Fibroblast of mammary gland (primary cell): Measurements from ENCODE around the gene CCT7.
A peak's percentile ranks its signal among the peaks of the same experiment; 100 is the strongest.

Experiments used
- DNase-seq: peaks from one replicate; pipeline ENCODE4 v3.0.0-alpha.2; 2010; ENCODE audit warnings: low read depth
- H3K4me3 ChIP-seq: 2 replicates; pipeline ENCODE4 v1.5.1; 2011; ENCODE audit warnings: low read depth, mild to moderate bottlenecking, low read length, moderate library complexity; ENCODE audit not compliant: control insufficient read depth
- TF ChIP-seq, protein P1 (sequence below): conservative IDR thresholded peaks from 2 replicates; pipeline ENCODE4 v1.5.1; 2011; ENCODE audit warnings: low read depth, low read length, inconsistent platforms; ENCODE audit not compliant: control insufficient read depth, insufficient read depth

Gene CCT7

DNA sequence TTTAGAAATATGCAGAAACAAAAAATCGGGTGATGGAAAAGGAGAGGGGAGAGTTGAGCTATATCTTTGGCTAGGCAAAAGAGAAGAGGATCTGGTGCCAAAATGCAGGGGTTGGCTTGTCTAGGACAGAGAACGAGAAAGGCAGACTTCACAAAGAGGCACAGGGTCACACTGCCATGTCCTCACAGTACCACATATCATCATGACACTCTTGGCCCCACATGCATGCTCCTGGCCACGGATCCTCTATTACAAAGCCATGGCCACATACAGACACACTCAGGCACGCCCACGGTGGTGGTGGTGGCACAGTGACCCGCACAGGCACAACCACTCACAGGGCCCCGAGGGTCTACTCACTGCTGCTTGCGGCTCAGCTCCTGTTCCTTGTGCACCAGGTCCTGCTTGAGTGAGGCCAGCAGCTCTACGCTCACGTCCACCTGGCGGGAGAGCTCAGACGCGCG is 34.3 kb downstream of the CCT7 start:
- no peak for DNase-seq
- TF ChIP-seq, protein P1, sequence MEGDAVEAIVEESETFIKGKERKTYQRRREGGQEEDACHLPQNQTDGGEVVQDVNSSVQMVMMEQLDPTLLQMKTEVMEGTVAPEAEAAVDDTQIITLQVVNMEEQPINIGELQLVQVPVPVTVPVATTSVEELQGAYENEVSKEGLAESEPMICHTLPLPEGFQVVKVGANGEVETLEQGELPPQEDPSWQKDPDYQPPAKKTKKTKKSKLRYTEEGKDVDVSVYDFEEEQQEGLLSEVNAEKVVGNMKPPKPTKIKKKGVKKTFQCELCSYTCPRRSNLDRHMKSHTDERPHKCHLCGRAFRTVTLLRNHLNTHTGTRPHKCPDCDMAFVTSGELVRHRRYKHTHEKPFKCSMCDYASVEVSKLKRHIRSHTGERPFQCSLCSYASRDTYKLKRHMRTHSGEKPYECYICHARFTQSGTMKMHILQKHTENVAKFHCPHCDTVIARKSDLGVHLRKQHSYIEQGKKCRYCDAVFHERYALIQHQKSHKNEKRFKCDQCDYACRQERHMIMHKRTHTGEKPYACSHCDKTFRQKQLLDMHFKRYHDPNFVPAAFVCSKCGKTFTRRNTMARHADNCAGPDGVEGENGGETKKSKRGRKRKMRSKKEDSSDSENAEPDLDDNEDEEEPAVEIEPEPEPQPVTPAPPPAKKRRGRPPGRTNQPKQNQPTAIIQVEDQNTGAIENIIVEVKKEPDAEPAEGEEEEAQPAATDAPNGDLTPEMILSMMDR, result no peak
- H3K4me3 ChIP-seq, result no peak overlapping the region

DNA sequence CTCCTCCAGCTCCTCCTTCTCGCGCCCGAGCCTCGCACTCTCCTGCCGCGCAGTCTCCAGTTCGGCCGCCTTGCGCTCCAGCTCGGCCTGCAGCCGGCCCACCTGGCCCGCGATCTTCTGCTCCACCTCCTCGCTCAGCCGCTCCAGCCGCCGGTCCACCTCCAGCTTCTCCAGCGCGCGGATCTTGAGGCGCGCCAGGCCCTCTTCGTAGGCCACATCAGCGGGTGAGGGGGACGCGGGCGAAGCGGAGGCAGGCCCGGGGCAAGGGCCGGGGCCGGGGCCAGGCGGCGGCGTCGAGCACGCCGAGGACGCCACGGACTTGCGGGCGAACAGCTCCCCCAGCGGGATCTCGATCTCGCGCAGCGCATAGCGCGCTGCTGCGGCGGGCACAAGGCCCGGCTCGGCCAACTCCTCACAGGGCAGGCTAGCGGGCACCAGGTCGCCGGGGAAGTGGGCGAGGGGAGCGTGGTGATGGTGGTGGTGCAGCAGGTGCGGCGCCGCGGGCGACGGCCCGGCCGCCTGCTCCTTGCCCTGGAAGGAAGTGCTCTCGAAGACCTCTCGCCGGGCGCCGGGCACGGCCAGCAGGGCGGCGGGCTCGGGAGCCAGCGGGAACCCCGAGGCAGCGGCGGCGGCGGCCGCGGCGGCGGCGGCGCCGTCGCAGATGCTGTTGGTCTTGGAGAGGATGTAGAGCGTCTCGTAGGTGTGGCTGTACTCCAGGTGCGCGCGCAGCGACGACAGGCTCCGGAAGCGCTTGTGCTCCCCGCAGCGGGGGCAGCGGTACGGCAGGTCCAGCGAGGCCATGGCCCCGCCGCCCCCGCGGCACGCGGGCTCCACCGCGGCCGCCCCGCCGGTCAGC is 35.0 kb downstream of the CCT7 start:
- no peak for DNase-seq
- TF ChIP-seq, protein P1, result no peak
- no peak overlapping the region for H3K4me3 ChIP-seq

DNA sequence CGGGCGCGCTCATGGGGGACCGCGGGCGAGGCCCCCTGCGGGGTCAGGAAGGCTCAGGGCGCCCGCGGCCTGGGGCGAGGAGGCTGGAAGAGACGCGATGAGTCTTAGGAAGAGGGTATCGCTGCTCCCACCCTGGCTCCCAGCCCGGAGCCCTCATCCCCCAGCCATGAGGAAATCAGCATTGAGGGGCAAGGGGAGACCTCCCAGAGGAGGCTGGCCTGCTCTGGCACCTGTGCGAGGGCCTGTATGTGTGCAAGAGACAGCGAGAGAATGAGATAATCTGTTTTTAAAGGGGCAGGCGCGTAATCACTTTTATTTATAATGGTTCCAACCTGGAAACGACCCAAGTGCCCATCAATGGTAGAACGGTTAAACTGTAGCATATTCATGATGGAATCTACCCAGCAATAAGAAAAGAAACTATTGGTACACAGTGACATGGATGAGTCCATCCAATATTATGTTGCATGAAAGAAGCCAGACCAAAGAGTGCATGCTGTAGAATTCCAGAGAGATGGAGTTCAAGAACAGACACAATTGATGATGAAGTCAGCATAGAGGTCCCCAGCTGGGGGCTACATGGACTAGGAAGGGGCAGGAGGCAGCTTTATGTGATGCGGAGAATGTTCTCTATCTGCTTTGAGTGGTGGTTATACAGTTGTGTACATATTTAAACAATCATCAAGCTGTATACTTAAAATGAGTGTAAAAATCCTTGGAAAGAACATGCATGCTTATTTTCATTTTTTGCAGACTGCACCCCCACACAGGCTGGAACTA is 35.8 kb downstream of the CCT7 start:
- TF ChIP-seq, protein P1, result no peak
- no peak overlapping the region for H3K4me3 ChIP-seq
- no peak for DNase-seq

DNA sequence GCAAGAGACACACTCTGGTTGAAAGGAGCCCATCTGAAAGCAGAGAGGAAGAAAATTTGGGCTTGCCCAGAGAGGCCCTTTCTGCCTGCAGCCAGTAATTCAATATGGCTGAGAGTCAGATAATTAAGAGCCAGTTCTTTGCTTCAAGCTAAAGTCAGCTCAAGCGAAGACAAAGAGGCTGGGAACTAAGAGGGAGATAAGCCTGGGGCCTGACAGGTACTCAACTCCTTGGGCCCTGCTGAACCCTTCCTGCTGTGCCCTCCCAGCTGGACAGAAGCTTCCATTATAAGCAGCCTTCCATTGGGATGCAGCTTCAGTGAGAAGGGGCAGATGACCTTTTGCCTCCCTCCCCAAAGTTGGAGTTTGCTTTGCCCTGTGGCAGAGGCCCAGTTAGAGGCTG is 38.2 kb downstream of the CCT7 start:
- H3K4me3 ChIP-seq, result no peak overlapping the region
- TF ChIP-seq, protein P1, result no peak
- DNase-seq, result no peak

DNA sequence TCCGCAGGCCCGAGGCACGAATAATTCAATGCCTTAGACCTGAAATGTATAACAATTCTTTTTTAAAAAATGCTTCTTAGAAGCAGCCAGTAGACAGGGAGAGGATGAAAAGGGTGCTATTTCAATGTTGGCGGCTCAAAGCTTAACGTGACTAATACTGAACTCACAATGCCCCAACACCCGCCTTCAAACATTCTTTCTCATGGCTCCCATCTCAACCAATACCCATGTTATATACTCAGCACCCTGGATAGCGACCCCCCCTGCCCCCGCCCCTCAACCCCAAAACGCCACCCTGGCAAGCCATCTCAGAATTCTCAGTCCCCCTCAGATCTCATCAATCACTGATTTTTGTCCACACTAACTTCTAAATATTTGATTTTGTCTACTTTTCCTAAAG is 45.7 kb downstream of the CCT7 start:
- TF ChIP-seq, protein P1, result no peak
- no peak overlapping the region for H3K4me3 ChIP-seq
- DNase-seq, result no peak

DNA sequence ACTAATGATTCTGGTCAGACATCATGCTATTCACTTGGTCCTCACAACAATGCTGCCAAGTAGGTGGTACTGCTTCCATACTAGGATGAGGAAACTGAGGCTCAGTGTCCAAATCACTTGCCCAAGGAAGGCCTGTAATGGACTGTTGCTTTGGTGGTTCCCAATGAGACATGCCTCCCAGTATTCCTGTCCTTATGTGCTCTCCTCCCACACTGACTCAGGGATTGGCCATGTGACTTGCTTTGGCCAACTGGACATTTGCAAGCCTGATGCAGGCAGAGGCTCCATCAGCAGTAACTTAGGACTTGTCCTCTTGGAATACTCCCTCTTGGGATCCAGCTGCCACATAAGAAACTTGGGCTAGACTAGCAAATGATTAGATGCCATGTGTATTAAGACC is 47.1 kb downstream of the CCT7 start:
- TF ChIP-seq, protein P1, result no peak
- DNase-seq, result peak; percentile 46
- H3K4me3 ChIP-seq, result no peak overlapping the region
